ENCODE results near the gene CIAPIN1.
A peak's percentile ranks its signal among the peaks of the same experiment; 100 is the strongest.
"Not testable (repeated sequence)": the region's sequence is repeated elsewhere in the genome, so short reads cannot be mapped to it uniquely, and the experiment has no call there.

Gene CIAPIN1

GRCh38 chr16:57439947-57440346, 7.2 kb downstream of the CIAPIN1 start:
- DNase-seq = not testable (repeated sequence)

GRCh38 chr16:57435838-57436237, 11.3 kb downstream of the CIAPIN1 start:
- DNase-seq = no peak

- DNase-seq = no peak
Measured at GRCh38 chr16:57434003-57434402, 13.2 kb downstream of the CIAPIN1 start.

GRCh38 chr16:57432989-57433388, 14.2 kb downstream of the CIAPIN1 start:
- DNase-seq = no peak

DNA sequence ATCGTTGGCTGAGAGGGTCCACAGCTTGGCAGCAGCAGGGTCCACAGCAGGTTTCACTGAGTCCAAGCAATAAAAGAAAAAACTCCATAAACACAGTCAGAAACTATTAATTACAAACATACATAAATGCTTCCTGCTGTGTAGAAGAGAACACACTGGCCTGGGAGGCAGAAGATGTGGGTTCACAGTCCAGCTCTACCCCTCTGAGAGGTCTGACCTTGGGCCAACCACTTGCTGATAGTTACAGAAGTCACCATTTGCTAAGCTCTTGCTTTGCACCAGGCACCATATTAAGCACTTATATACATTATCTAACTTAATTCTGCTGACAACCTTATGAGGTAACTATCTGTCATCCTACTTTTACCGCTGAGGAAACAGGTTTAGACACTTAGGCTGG, 14.7 kb downstream of the CIAPIN1 start:
- no peak for DNase-seq

- no peak for DNase-seq
Measured at GRCh38 chr16:57430955-57431354, 16.2 kb downstream of the CIAPIN1 start.

GRCh38 chr16:57427824-57428223, 19.4 kb downstream of the CIAPIN1 start:
- DNase-seq = no peak

DNA sequence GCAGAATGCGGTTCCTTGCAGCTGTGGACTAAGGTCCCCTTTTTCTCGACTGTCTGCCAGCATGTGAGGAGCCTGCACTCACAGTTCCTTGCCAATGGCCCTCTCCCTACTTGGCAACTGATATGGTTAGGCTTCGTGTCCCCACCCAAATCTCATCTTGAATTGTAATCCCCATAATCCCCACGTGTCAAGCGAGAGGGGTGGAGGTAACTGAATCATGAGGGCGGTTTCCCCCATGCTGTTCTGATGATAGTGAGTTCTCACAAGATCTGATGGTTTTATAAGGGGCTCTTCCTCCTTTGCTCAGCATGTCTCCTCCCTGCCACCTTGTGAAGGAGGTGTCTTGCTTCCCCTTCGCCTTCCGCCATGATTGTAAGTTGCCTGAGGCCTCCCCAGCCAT, 19.9 kb downstream of the CIAPIN1 start:
- no peak for DNase-seq

DNA sequence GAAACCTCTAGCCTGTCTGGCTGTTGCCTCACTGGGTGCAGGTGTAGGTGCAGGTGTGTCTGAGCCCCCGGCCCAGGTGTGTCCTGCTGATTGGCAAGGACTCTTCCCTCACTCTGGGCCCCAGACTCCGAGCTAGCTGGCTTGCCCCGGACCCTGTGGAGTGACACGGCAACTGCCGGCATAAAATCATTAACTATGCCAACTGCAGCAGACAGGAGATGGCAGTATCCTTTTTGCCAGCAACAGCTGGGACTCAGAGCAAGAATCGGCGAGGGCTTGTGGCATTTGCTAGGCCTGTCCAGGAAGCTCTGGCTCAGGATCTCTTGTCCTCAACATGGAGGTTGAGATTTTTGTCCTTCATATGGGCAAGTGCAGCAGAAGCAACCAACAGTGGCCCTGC, 20.8 kb downstream of the CIAPIN1 start:
- no peak for DNase-seq

DNA sequence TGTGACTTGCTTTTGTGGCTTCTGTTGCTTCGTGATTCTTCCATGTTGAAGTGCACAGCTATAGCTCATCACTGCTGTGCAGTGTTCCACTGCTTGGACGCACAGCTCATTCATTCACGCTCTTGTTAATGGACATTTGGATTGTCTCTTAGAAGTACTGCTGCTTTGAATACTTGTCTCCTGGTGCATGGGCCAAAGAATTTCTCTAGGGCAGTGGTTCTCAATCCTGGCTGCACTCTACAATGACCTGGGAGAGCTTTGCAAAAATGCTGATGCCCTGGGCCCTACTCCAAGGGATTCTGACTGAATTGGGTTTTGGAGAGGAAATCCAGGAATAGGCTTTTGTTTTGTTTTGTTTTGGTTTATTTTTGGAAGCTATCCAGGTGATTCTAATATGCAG, 22.6 kb downstream of the CIAPIN1 start:
- no peak for DNase-seq

DNA sequence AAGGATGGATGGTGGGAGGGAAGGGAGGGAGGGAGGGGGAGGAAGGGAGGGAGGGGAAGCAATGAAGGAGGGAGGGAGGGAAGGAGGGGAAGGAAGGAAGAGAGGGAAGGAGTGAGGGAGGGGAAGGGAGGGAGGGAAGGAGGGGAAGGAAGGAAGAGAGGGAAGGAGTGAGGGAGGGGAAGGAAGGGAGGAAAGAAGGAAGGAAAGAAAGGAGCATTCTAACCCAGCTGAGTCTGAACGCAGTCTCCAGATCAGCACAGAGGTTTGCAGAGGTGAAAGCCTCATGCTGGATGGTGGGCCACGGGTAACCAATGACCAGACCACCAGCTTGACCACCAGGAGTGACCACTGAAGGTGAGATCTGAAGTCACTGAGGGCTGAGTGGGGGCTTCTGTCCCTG, 24.0 kb downstream of the CIAPIN1 start:
- no peak for DNase-seq

DNA sequence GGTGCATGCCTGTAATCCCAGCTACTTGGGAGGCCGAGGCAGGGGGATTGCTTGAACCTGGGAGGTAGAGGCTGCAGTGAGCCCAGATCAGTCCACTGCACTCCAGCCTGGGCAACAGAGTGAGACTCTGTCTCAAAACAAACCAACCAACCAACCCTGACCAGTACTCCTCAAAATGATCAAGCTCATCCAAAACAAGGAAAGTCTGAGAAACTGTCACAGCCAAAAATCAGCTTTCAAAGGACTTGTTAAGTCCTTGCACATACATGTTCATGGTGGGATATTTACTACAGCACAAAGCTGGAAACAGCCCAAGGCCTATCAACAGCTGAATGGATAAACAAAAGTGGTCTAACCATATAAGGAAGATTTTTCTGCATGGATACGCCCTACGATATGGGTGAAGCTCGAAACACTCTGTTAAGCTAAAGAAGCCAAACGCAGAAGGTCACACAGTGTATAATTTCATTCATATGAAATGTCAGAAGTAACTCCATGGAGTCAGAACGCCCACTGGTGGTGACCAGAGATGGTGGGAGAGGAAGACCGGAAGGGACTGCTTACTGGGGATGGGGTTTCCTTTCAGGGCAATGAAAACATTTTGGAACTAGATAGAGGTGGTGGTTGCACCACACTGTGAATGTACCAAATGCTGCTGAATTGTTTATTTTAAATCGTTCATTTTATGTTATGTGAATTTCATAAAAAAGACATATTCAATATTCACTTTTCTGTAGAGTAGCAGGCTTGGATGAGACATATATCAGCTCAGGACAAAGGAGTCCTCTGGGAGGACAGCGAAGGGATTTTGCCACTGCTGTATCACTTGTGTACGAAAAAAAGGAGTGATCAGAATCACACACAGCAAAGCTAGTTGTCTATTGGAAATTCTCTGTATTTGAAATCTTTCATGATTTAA, 24.9 kb downstream of the CIAPIN1 start:
- DNase-seq = no peak

- no peak for DNase-seq
Measured at GRCh38 chr16:57419506-57419905, 27.7 kb downstream of the CIAPIN1 start.

DNA sequence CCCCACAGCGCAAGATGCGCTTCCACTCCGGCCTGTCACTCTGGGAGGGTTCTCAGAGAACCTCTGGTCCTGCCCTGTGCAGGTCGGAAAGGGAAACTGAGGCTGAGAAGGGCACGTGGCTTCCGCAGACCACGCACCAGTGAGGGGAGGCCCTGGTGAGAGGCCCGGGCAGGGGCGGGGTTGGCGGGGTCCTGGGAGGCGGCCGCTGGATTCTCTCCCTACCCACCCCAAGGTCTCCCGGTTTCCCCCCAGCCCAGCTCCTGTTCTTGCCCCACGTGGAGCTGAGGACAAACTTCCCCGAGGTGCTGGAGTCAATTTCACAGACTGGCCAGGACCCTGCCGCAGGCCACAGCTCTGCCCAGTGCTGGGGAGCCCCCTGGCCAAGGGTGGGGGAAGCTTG, 31.1 kb downstream of the CIAPIN1 start:
- no peak for DNase-seq

DNA sequence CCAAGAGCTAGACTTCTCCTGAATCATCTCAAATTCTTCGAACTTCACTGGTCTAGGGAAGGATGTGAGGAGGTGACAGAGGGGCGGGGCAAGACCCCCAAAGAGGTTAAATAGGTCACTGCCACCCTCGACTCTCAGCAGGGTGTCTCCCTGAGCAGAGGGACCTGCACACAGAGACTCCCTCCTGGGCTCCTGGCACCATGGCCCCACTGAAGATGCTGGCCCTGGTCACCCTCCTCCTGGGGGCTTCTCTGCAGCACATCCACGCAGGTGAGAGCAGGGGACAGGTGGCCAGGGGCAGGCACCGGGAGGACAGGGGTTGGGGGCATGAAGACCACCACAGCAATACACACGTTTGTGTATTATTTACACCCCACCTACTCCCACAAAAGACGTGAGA, 33.5 kb downstream of the CIAPIN1 start:
- DNase-seq = no peak

GRCh38 chr16:57413301-57413730, 33.9 kb downstream of the CIAPIN1 start:
- DNase-seq = peak in 1 of 2 donors; percentile 65

DNA sequence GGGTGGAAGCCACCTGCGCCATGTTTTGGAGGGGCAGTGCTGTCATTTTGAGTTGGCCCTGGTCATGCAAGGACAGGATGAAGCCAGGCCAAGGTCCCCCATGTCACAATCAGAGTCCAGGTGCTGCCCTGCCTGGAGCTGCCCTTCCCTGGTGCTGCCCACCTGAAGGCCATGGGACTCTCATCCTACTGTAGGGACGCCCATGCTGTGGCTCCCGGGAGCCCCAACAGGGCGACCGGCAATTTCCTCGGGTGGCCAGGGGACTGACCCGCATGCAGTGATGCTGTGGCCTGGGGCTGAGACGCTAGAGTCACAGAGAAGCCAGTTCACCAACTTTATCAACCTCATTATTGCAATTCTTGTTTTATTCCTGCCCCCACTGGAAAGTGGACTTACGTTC, 34.6 kb downstream of the CIAPIN1 start:
- DNase-seq = no peak

GRCh38 chr16:57411362-57411976, 35.7 kb downstream of the CIAPIN1 start:
- no peak for DNase-seq

DNA sequence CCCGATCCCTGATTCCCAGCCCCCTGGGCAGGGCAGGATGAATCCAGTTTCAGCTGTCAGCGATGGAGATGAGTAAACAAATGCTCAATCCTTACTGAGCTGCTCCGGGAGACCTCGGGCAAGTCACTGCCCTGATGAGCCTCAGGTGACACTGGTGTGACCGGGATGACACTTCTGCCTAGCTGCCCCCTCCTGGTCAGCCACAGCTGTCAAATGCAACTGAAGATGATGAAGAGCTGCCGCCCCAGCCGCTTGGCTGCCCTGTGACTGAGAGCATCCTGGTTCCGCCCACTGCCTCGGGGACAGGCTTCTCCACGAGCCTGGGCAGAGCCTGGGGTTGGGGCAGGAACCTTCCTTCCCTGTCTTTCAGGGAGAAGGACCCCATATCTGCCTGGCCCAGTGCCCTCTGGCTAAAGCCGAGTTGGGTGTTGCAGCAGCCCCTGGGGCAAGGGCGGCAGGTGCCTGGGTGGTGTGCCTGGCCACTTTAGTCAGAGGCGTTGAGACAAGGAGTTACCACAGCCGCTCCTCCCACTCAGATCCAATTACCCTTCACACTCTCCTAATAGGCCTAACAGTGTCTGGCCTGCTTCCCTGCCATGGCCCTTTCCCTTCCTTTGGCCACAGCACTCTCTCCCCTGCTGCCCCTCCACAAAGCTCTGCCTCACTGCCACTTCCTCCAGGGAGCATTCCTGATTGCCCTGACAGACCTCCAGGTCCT, 37.2 kb downstream of the CIAPIN1 start:
- no peak for DNase-seq

DNA sequence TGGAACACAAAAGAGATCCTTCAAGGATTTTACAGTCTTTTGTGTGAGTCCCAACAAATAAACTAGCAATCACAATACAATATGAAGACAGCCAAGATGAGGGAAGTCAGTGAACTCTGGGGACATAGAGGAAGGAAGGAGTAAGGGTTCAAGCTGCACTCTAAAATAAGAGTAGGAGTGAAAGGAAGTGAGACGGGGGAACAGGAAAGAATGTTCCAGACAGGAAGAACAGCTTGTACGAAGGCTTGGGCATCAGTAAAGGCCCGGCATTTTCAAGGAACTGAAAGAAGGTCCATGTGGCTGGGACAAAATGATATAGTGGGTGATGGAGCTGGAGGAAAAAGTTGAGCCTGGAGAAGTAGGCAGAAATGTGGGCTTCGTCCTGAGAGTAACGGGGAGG, 38.1 kb downstream of the CIAPIN1 start:
- no peak for DNase-seq

DNA sequence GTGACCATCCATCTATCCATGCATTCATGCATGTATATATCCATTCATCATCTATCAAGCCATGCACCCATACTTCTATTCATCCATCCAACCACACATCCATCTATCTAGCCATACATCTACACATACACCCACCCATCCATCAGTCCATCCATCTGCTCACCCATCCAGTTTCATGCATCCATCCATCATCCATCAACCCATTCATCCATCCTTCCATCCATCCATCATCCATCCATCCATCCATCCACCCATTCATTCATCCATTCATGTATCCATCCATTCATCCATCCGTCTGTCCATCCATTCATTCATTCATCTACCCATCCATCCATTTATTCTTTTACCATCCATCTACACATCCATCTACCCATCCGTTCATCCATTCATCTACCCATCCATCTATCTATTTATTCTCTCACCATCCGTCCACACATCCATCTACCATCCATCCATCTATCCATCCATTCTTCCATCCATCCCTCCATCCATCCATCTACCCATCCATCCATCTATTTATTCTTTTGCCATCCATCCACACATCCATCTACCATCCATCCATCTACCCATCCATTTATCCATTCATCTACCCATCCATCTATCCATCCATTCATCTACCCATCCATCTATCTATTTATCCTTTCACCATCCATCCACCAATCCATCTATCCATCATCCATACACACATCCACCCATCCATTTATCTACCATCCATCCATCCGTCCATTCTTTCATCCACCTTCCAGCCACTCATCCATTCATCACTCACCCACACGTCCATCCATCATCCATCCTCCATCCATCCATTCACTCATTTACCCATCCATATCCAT, 39.4 kb downstream of the CIAPIN1 start:
- DNase-seq = no peak

GRCh38 chr16:57406881-57407280, 40.3 kb downstream of the CIAPIN1 start:
- no peak for DNase-seq

DNA sequence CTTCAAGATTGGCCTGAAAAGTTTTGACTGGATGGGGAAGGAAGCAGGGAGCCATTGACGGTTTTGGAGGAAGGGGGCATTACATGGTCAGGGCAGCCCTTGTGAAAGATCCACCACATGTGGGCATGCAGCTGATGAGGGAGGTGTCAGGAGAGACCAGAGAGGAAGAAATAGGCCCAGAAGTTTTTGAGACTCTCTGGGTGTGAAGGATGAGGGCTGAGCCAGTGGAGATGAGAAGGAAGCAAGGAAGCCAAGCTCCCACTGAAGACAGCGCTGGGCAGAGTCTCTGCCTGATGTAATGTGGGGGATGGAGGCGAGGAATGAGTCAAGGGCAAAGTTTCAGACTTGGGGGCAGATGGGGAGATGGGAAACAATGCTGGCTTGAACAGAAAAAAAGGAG, 42.1 kb downstream of the CIAPIN1 start:
- DNase-seq = no peak

All from CD4-positive, alpha-beta T cell treated with Interleukin-4 for 1 hour (primary cell).